ENCODE measurements around the gene FOLR2.

GRCh38 chr11:72265951-72266350, 49.4 kb downstream of the FOLR2 start:
- no peak for TF ChIP-seq CTCF (optimal IDR thresholded peaks at IDR 0.05 in 1 of 3, IDR thresholded peaks at IDR 0.05 in 1 of 3, conservative IDR thresholded peaks at IDR 0.05 in 1 of 3; ENCODE audit: extremely low read depth in 1 of 3, insufficient read depth in 2 of 3, low read length in 3 of 3)
- no peak for TF ChIP-seq EZH2 (IDR thresholded peaks at IDR 0.05; ENCODE audit: low read length)

Data from keratinocyte (primary cell).